Transverse colon (tissue), 4 donors: ENCODE data around the gene CCT3. TPM values are rescaled to one million over a fixed set of nuclear protein-coding genes. Genes with fewer than 3 reads are reported as not detected.

Source experiments
- DNase-seq: peaks from one replicate; pipeline ENCODE4 v3.0.0-alpha.2; 2019
- H3K27ac ChIP-seq, 4 donors: fragments of 200-600 bp; sonication (generic); 2 replicates each; pipeline ENCODE4 v1.5.1; 2016 to 2018; ENCODE audit warnings: inconsistent platforms in 4 of 4
- H3K27me3 ChIP-seq: fragments of 200-600 bp; sonication (generic); 2 replicates; pipeline ENCODE4 v1.5.1; 2017; ENCODE audit warnings: inconsistent platforms
- H3K36me3 ChIP-seq, 4 donors: fragments of 200-600 bp; sonication (generic); 2 replicates each; pipeline ENCODE4 v1.5.1; 2017 to 2019; ENCODE audit warnings: inconsistent platforms in 4 of 4
- H3K4me1 ChIP-seq, 4 donors: fragments of 200-600 bp; sonication (generic); 2 replicates each; pipeline ENCODE4 v1.5.1; 2017 to 2020; ENCODE audit warnings: inconsistent platforms in 4 of 4
- H3K4me3 ChIP-seq, 4 donors: fragments of 200-600 bp; sonication (generic); 1 replicate in 1 of 4; 2 replicates in 3 of 4; pipeline versions ENCODE4 v1.5.1 to v1.6.1; 2017 to 2019; ENCODE audit warnings: inconsistent platforms in 4 of 4
- H3K9me3 ChIP-seq, 2 donors: fragments of 200-600 bp; sonication (generic); 2 replicates each; pipeline ENCODE4 v1.5.1; 2017 to 2019; ENCODE audit warnings: inconsistent platforms in 2 of 2
- CTCF ChIP-seq, 5 experiments: fragments of 200-600 bp in 3 of 5; fragments of 450-650 bp in 2 of 5; sonication (generic) in 3 of 5; IDR thresholded peaks; 1 replicate in 2 of 5; 2 replicates in 3 of 5; pipeline ENCODE4 v1.5.1; 2016 to 2017; ENCODE audit warnings: antibody characterized with exemption in 5 of 5, inconsistent platforms in 3 of 5, mild to moderate bottlenecking in 2 of 5, moderate library complexity in 1 of 5
- EP300 ChIP-seq: sonication (generic); formaldehyde crosslinking; IDR thresholded peaks from one replicate; pipeline ENCODE4 v1.6.1; 2017; ENCODE audit warnings: antibody characterized with exemption, low read depth
- POLR2A ChIP-seq: fragments of 450-650 bp; IDR thresholded peaks from one replicate; pipeline ENCODE4 v1.6.1; 2016; ENCODE audit warnings: antibody characterized with exemption, mild to moderate bottlenecking, moderate library complexity
- POLR2AphosphoS5 ChIP-seq, 3 donors: sonication (generic); formaldehyde crosslinking; IDR thresholded peaks; one replicate each; pipeline ENCODE4 v1.6.1; 2016; ENCODE audit warnings: antibody characterized with exemption in 3 of 3
- WGBS, 2 donors: methylation state at CpG; one replicate each; pipeline ENCODE4 v1.1.5; 2018; ENCODE audit warnings: low coverage in 1 of 2; 5-methylcytosine and 5-hydroxymethylcytosine counted together
- in situ Hi-C, 4 donors: fragments of 200-750 bp; cut with MboI; loops; one replicate each; pipeline versions ENCODE4 v1.15.0 to v1.15.1; 2017; ENCODE audit warnings: low sequenced_read_pairs in 3 of 4, low pct_ligation_motif_present in 1 of 4, low pct_unique_long_range_greater_than_20kb in 1 of 4
- intact Hi-C: fragments of 100-400 bp; cut with DNase I; formaldehyde crosslinking; loops from one replicate; pipeline ENCODE4 v1.15.1; 2023; ENCODE audit warnings: low total_unique reads
- total RNA-seq, 4 donors: library from RNA; depleted of rRNA; stranded (reverse); fragments of >200 nt; gene quantifications; one replicate each; pipeline ENCODE4 v1.1.0, GENCODE V29; 2016

Gene CCT3
- total RNA-seq, 4 donors from 2014 or later: 55.1 to 145 (median 90.7) TPM

DNA sequence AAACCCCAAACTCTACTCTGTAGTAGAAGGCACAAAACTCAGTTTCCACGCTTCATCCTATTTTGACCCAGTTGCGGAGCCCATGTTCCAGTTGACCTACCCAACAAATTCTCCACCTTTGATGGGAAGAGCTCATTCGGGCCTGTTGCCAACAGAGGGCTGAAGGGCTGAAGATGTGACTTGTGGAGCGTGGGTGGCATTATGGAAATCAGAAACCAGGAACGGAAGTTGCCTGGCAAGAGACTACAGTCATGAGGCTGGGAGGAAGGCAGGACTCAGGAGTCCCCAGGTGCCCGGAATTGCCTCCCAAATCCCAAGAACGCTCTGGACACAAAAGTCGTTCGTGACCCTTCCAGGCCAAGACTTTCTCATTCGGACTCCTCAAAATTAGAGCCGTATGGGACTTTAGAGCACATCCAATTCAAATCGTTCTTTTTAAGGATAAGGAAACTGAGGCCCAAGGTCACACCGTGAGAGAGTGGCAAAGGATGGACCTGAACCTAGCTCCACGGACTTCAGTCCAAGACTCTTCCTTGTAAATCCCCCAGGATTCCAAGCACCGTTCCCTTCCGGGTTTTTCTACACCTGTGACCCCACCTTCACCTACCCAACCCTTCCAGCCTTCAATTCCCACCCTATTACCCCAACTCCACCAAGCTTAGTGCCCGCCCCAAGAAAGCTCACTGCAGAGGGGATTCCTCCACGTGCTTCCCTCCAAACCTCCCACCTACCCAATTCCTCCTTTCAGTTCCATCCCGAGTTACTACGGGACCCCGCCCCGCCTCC is 56.2 kb downstream of the CCT3 start:
- peaks cover 0 to 16% (median 6%) of the 10 kb centered on the region in 4 donors for H3K36me3 ChIP-seq
- H3K27ac ChIP-seq: peak overlapping the region; percentile 90 to 95 (median 92)
- TF ChIP-seq POLR2A: no peak
- no peak for DNase-seq
- H3K4me3 ChIP-seq: peak overlapping the region; percentile 79 to 94 (median 88)
- peaks cover 8 to 39% (median 21%) of the 10 kb centered on the region in 4 donors for H3K4me1 ChIP-seq
- in situ Hi-C loops: no loop called here
- intact Hi-C loops: no loop called here
- WGBS, 2 donors: 0 to 7% methylated on average over 6 to 22 of the region's 22 CpGs
- H3K27me3 ChIP-seq: no peaks in the 10 kb centered on the region
- no peaks in the 10 kb centered on the region for H3K9me3 ChIP-seq

DNA sequence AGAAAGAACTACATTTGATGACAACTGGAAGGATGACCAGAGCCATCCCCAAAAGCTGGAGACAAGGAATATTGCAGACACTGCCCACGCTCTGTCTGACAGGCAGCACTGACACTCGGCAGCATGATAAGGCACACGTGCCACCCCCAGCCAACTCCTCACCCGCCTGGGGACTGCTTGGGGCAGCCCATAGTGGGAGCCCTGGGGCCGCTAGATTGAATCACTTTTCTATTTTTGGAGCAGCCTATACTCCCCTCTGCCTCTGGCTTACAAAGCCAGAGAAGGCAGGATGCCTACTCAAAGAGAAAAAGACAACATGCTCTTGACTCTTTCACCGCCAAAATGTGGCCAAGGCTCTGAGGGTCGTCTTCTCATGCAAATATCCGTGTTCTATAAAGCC is 56.8 kb downstream of the CCT3 start:
- DNase-seq: no peak
- in situ Hi-C loops: no loop called here
- Histone ChIP-seq H3K27me3 (no peaks in the 10 kb centered on the region), H3K9me3 (no peaks in the 10 kb centered on the region), H3K4me1 (peaks cover 8 to 39% (median 21%) of the 10 kb centered on the region in 4 donors), H3K36me3 (peaks cover 0 to 21% (median 9%) of the 10 kb centered on the region in 4 donors), H3K4me3 (peak overlapping the region in 3 of 4 donors; percentile 79 to 90 (median 86)), H3K27ac (peak overlapping the region in 3 of 4 donors; percentile 90 to 95 (median 91))
- TF ChIP-seq POLR2A: no peak
- TF ChIP-seq POLR2AphosphoS5 (IDR thresholded peaks at IDR 0.05): no peak
- no peak for TF ChIP-seq CTCF (IDR thresholded peaks at IDR 0.05)
- TF ChIP-seq EP300: no peak
- intact Hi-C loops: no loop called here
- WGBS, 2 donors: 28% methylated on average over 8 of the region's 8 CpGs; no CpG with 5 or more reads in 1 of the 2 donors

DNA sequence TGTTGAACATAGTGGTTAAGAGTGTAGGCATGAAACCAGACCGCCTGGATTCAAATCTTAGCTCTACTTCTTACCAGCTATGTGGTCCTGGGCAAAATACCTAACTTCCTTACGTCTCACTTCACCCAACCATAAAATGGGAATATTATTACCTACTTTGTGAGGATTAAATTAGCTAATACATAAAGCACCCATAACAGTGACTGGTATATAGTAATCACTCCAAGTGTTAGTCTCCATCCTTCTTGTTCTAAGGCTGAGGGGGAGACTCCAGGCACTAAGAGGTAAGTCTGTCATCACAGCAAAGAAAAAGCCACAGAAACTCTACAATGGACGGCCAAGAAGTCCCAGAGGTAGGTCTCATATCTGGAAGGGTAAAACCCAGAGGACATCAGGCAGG is 58.3 kb downstream of the CCT3 start:
- Histone ChIP-seq H3K27me3 (no peaks in the 10 kb centered on the region), H3K9me3 (no peaks in the 10 kb centered on the region), H3K4me1 (peaks cover 8 to 39% (median 21%) of the 10 kb centered on the region in 4 donors), H3K4me3 (no peak overlapping the region), H3K36me3 (peaks cover 0 to 34% (median 15%) of the 10 kb centered on the region in 4 donors), H3K27ac (no peak overlapping the region)
- no peak for DNase-seq
- in situ Hi-C loops (no loop called here), intact Hi-C loops (no loop called here)
- 86 to 88% methylated on average over 2 to 3 of the region's 3 CpGs for WGBS, 2 donors
- TF ChIP-seq EP300 (no peak), CTCF (IDR thresholded peaks at IDR 0.05) (no peak), POLR2A (no peak), POLR2AphosphoS5 (IDR thresholded peaks at IDR 0.05) (no peak)

- no peak overlapping the region for H3K27ac ChIP-seq
- TF ChIP-seq POLR2AphosphoS5 (IDR thresholded peaks at IDR 0.05) (no peak), CTCF (IDR thresholded peaks at IDR 0.05) (no peak), EP300 (no peak), POLR2A (no peak)
- intact Hi-C loops (no loop called here), in situ Hi-C loops (no loop called here)
- no peaks in the 10 kb centered on the region for H3K9me3 ChIP-seq
- DNase-seq: no peak
- H3K27me3 ChIP-seq: no peaks in the 10 kb centered on the region
- no peak overlapping the region for H3K4me3 ChIP-seq
- H3K4me1 ChIP-seq: peaks cover 8 to 25% (median 10%) of the 10 kb centered on the region in 4 donors
- peaks cover 0 to 62% (median 30%) of the 10 kb centered on the region in 4 donors for H3K36me3 ChIP-seq
- WGBS, 2 donors: 87 to 100% methylated on average over 1 to 6 of the region's 6 CpGs
Measured at GRCh38 chr1:156276966-156277381, 61.1 kb downstream of the CCT3 start.
